Frontal cortex (tissue), 4 donors: ENCODE results near the gene RAB21. TPM values are rescaled to one million over a fixed set of nuclear protein-coding genes. Genes with fewer than 3 reads are reported as not detected.

Experiments used
- DNase-seq, 2 donors: peaks; one replicate each; pipeline ENCODE4 v3.0.0; 2012; ENCODE audit warnings: low spot score in 2 of 2
- FAIRE-seq: peaks from 2 replicates; lab custom pipeline; 2012; peaks lifted over from hg19 to GRCh38; lab: Jason Lieb, UNC
- total RNA-seq: library from RNA; depleted of rRNA; stranded (reverse); fragments of >200 nt; gene quantifications from one replicate; pipeline ENCODE4 v1.2.3, GENCODE V29; 2014
- donor health status: control.
- donor health status: control.
- donor health status: control.

The RAB21 gene, protein sequence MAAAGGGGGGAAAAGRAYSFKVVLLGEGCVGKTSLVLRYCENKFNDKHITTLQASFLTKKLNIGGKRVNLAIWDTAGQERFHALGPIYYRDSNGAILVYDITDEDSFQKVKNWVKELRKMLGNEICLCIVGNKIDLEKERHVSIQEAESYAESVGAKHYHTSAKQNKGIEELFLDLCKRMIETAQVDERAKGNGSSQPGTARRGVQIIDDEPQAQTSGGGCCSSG
- total RNA-seq = 14.3 TPM

- FAIRE-seq (peak; percentile 13), DNase-seq (peak; percentile 94 to 95)
These were observed at the start of gene RAB21 for GRCh38 chr12:71754461-71755145. Gene RAB21, plus strand, starts transcription at chr12:71754863. Its CDS starts 267 bp downstream, at chr12:71755130.

DNA sequence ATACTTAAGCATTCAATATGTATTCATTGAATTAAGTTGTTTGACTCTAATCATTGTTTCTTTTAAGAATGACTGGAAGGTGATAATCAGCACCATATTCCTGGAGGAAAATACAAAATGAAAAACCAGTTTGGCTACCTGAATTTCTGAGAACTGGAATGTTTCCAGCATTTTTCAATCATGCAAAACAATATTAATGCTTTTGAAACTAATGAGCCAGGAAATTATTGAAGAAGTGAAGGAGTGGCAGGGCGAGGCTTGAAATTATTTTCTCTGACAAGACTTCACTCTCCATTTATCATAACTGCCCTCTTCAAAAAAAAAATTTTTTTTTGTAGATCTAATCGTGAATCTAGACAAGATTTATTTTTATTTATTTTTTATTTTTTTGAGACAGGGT is 49.7 kb upstream of the RAB21 start:
- no peak for DNase-seq
- FAIRE-seq = no peak

- FAIRE-seq (no peak), DNase-seq (no peak)
These were observed 46.0 kb upstream of the RAB21 start for GRCh38 chr12:71708658-71709057.

DNA sequence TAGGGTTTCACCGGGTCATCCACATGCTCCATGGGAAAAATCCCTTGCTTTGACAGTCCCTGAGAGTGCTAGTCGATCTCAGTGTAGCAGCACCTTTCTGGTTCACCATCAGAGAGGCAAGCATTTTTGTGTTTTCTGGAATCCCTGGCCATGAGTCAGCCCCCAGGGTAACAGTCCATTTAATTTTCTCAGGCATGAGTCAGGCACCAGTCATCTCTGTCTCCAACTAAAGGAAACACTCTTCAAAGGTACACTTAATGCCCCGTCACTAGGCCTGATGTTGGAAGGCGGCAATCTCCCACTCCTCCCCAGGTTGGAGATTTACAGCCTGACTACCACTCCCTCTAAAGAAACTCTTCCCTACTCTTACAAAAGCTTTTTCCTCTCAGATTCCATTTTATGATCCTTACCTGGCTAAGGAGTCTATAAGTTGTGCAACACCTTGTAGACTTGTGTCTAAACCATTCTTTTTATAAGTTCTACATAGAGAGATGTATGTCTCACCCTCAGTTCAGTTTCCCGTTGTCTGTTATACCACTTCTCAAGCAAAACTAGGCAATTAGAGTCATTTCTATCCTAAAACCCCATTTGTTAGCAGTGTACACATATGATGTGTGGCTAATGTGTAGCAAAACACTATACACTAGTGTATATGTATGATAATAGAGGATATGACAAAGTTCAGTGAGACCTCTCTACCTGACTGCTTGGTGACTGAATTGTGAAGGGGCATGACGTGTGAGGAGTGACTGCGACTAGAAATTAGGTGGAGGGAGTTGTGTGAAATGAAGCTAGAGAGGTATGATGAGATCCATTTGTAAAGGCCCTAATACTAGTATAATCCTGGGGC is 44.2 kb upstream of the RAB21 start:
- no peak for DNase-seq
- no peak for FAIRE-seq

DNA sequence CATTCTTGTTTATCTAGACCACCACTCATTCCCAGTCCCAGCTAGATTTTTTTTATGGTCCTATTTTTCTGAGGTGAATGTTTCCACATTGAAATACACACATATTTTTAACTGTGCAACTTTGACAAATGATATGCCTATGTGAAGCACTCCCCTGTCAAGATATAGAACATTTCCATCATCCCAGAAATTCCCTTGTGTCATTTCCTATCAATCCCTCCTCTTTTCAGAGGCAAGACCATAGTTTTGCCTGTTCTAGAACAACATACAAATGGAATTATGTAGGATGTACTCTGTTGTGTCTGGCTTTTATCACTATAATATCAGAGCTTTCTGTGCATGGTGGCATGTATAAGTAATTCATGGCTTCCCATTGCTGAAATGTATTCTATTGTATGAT is 36.1 kb upstream of the RAB21 start:
- DNase-seq = no peak
- FAIRE-seq = no peak

DNA sequence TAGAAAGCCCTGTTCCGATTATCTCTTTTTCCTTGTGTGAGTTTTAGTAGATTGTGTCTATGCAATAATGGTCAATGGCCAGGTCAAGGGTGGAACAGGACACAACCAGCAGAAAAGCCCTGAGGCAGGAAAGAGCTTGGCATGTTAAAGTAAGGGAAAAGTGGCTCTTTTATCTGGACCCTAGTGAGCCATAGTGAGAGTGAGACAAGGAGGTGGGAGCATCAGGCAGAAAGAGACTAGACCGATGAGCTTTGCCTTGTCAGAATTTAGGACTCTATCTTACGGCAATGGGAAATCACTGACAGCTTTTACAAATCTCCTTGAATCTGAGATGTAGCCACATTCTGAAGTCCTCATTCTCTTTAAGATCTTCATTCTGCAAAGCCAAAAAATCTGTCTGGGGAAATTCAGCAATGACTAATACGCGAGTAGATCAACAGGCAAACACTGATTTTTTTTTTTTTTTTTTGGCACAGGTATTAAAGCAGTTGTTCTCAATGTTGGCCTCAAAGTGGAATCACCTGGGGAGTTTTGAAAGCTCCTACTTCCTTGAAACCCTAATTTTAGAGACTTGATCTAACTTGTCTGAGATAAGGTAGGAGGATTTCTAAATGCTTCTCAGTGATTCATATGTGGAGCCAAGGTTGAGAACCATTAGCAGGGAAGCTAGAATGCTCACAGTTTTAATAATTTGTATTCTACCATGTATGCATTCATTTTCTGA is 34.9 kb upstream of the RAB21 start:
- DNase-seq (no peak), FAIRE-seq (no peak)

GRCh38 chr12:71721783-71722505 is 32.7 kb upstream of the RAB21 start:
- no peak for DNase-seq
- FAIRE-seq = no peak

GRCh38 chr12:71725011-71725410 is 29.7 kb upstream of the RAB21 start:
- no peak for DNase-seq
- FAIRE-seq = no peak

DNA sequence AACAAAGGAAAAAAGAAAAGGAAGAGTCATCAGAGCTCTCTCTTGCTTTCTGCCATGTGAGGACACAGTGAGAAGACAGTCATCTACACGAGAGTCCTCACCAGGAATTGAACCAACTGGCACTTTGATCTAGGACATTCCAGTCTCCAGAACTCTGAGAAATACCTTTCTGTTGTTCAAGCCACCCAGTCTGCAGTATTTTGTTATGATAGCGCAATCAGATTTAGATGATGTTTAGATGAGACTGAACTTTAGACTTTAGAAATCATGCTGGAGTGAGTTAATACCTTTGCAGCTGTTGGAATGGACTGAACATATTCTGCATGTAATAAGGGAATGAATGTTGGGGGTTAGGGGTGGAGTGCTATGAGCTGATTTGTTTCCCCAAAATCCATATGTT is 28.1 kb upstream of the RAB21 start:
- FAIRE-seq = no peak
- DNase-seq = no peak

DNA sequence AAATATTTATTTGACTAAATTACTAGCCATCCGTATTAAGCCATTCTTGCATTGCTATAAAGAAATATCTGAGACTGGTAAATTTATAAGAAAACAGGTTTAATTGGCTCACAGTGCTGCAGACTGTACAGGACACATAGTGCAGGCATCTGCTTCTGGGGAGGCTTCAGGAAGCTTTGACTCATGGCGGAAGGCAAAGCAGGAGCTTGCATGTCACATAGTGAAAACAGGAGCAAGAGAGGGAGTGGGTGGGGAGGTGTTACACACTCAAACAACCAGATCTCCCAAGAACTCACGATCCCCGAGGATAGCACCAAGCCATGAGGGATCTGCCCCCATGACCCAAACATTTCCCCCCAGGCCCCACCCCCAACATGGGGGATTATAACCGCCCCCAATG is 26.7 kb upstream of the RAB21 start:
- DNase-seq = no peak
- FAIRE-seq = no peak

DNA sequence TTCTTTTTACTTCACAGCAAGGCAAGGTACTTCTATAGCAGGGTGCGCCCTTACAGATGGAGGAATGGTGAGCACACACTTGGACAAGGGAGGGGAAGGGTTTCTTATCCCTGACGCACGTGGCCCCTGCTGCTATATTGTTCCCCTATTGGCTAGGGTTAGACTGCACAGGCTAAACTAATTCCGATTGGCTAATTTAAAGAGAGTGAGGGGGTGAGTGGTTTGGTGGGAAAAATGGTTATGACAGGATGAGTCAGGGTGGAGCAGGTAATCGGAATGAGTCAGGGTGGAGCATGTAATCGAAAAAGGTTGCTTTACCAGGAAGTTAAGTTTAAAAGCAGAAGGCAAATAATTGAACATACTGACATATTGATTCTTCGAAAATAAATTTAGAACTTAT is 23.7 kb upstream of the RAB21 start:
- DNase-seq (no peak), FAIRE-seq (no peak)

DNA sequence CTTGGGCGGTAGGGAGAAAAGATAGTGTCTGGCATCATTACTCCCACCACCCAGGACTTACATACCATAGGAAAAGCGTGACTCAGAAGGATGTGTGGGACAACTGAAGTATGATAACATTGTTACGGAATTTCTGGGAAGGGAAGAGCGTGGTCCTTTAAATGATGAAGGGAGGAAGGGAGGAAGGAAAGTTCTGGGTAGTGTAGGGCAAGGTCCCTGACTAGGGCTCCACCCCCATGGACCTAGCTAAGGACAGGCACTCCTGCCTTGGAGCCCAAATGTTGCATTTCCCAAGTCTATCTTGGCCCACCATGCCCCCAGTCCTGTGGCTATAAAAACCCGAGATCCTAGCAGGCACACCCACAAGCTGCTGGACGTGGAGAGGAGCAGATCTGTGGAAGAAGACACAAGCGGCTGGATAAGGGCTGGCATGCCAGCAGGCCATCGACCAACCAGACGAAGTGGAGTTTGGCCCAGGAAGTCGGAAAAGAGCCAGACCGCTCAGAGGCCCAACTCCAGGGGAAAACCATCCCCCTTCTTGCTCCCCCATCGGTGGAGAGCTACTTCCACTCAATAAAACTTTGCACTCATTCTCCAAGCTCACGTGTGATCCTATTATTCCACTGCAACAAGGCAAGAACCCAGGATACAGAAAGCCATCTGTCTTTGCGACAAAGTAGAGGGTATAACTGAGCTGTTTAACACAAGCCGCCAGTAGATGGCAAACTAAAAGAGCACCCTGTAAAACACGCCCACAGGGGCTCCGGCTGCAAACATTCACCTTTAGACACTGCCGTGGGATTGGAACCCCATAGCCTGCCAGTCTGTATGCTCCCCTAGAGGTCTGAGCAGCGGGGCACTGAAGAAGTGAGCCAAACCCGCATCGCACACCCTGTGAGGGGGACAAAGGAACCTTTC is 23.0 kb upstream of the RAB21 start:
- no peak for FAIRE-seq
- DNase-seq = no peak

DNA sequence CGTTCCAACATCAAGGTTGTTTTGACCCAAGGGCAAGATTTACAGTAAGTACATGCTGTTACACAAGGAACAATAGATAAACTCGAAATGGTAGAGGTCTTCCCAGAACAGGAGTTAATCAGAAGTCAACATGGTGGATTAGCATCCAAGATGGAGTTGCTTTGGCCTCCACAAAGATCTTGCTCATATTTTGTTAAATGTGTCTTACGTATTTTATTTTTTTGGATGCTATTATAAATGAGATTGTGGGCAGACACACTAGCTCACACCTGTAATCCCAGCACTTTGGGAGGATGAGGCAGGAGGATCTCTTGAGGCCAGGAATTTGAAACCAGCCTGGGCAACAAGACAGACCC is 22.3 kb upstream of the RAB21 start:
- FAIRE-seq = no peak

GRCh38 chr12:71737197-71737596 is 17.5 kb upstream of the RAB21 start:
- no peak for DNase-seq
- no peak for FAIRE-seq

More for the DNA sequence above, 22.3 kb upstream of the RAB21 start:
- no peak for DNase-seq

GRCh38 chr12:71742998-71743397 is 11.7 kb upstream of the RAB21 start:
- FAIRE-seq (no peak), DNase-seq (no peak)

GRCh38 chr12:71744522-71745300 is 10.0 kb upstream of the RAB21 start:
- no peak for FAIRE-seq
- DNase-seq = no peak

DNA sequence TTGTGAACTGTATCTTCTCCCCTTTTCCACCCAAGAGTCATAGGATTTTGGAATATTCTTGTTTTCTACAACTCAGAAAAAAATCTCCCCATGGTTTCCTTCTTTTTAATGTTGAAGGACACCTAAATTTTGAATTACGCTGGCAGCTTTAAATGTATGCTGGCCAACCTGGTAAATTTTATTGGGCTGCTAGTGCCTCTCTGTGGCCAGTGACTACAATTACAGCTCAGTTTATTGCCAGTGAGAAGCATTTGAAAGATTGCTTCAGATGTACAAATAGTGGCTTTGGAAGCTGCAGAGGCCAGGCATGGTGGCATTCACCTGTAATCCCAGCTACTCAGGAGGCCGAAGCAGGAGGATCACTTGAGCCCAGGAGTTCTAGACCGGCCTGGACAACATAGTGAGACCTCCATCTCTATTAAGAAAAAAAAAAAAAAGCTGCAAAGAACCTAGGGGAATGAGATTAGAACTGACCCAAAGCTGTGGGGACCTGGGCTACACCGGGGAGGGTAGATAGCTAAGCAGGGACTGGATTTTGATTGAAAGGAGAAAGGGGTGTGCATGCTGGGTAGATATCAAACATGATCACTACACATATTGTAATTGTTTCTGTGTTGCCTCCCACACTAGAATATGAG is 7.6 kb upstream of the RAB21 start:
- peak; percentile 56 for FAIRE-seq
- peak in 1 of 2 donors; percentile 36 for DNase-seq
